Measurements from ENCODE around the gene TFAP2B.

The TFAP2B gene

DNA sequence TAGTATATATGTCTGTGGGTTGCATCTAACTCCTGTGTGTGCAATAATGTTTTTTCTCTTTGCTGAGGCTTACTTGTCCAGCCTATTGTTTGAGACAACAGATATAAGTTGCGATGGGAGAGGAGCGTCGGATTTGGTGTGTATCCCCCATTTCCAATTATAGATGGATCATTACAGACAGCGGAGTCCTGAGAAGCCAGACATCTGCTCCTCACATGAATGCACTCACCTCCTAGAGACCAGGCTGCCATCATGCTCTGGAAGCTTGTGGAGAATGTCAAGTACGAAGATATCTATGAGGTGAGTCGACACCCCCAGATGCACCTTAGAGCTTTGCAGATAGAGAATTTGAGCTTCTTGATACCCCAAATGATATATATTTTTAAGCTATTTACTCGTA is at the start of gene TFAP2B:
TSS of gene TFAP2B (plus strand) at position 199 of the 400 bp plus-strand sequence. CDS start at position 220, 21 bp downstream.
- DNase-seq: no peak

DNA sequence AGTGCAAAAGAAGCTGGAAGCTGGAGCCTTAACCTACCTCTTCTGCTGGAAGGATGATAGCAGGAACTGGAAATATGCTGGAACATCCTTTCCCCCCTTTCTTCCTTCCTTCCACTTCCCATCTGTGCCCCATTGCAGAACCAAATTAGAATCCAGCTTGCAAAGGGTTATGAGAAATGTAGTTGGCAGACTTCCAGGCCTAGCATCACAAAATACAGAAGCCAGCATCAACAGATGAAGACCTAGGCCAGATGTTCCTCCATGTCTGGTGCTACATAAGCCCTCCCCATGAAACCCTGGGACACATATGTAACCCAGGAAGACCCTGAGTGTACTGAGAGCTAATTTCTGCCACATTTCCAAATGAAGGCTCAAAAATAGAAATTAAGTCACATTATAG is 40.0 kb upstream of the TFAP2B start:
- DNase-seq: no peak

DNA sequence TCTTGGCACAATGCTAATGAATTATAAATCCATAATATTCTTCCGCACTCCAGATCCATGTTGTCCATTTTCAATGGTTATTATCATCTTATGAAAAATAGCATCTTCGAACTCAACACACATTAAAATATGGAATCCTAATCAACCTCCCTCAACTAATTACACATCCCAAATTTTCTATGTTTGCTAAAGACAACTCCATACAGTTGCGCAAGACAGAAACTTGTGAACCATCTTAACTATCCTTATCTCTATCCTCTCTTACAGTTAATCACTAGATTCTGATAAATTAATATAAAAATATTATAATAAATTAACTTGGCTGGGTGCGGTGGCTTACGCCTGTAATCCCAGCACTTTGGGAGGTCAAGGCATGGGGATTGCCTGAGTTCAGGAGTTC is 38.3 kb upstream of the TFAP2B start:
- DNase-seq: no peak

DNA sequence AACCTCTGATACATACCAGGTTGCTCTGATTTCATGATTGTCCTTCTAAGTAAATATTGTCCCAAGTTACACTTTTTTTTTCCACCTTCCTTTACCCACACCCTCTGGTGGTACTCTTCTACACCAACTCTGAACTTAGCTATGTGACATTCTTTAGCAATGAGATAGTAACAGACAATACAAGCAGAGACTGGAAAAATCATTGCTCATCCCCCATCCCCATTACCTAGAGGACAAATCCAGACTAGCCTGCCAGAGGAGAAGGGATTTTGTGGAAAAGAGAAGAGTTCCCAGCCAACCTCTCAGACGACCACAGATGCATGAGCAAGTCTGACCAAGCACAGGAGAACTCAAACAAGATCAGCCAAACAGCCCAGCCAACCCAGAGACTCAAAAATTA is 32.8 kb upstream of the TFAP2B start:
- no peak for DNase-seq

DNA sequence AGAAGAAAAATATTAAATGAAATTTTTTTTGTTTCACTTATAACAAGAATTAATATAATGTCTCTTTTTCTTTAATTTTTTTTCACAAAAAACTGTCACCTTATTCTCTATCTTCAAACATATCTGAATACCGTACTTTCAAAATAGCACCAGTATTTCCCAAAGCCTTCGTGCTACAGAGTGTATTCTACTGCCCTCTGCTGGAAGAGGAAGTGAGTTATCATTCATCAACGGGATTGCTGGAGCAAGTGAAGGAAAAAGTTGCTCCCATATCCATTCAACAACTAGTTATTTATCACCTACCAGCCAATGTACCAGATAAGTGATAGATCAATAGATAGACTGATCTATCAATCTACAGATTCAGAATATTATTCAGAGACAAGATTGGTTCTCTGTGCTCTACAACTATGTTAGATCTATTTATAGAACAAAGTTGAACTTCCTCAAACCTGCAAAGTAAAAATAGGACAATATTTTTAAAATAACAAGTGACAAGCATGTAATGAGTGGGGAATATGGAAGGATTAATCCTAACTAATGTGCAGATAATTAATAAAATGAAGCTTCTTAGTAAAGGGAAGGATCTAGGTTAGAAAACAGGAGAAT is 26.7 kb upstream of the TFAP2B start:
- DNase-seq: no peak

DNA sequence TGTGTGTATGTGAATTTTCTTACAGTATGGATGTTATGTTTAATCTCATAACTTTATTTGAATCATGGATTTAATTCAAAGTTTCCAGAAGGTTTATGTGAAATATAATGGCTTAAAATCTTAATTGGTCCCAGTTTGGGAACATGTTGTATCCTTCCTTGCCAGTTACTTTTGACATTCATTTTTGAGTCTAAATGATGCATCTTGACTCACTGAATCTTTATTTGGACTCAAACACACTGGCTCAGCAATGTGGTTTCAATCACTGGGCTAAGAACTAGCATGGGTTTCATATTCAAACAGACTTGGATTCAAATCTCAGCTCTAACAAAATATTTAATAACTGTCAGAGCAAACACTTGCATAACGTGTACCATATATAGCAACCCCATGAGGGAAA is 25.9 kb upstream of the TFAP2B start:
- no peak for DNase-seq

DNA sequence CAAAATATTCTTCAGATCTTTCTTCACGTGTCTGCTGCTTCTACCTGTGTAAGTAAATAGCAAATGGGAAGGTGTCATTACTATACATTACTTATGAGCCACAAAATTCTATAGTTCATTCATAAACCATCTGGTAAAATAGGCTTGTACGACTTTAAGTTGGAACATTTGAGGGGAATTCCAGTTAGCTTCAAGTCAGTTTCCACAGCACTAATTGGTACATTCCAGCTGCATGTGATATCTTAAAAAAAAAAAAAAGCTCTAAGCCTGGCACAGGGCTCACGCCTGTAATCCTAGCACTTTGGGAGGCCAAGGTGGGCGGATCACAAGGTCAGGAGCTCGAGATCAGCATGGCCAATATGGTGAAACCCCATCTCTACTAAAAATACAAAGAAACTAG is 23.1 kb upstream of the TFAP2B start:
- DNase-seq: no peak

DNA sequence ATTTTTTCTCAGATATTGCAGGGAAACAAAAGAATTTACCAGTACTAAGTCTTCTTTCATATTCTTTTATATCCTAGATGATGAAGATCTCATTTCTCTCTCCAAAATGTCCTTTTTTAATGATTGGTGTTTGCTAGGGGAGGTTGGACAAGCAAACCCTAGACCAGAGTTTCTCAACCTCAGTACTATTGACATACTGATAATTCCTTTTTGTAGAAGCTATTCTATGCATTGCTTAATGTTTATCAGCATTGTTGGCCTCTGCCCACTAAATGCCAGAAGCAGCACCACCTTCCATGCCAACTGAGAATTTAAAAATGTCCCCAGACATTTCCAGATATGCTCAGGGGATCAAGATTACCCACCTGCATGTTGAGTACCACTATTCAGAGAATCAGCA is 14.4 kb upstream of the TFAP2B start:
- no peak for DNase-seq

DNA sequence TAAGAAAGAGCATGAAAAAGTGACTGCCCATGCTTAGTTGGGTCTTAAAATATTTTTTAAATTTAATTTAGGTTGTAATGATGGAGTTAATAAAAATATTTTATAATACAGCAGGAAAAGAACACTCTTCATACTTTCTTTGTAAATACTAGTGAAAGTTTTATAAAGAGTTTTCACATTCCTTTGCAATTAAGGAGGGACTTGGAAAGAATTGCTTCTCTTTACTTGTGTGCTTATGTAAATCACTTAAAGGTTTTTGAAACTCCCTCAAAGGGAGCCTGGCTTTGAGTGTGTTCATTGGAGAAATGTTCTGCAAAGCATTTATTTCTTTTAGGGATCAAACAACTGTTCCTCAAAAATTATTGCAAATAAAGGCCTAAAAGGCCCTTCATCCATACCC is 11.6 kb upstream of the TFAP2B start:
- no peak for DNase-seq

DNA sequence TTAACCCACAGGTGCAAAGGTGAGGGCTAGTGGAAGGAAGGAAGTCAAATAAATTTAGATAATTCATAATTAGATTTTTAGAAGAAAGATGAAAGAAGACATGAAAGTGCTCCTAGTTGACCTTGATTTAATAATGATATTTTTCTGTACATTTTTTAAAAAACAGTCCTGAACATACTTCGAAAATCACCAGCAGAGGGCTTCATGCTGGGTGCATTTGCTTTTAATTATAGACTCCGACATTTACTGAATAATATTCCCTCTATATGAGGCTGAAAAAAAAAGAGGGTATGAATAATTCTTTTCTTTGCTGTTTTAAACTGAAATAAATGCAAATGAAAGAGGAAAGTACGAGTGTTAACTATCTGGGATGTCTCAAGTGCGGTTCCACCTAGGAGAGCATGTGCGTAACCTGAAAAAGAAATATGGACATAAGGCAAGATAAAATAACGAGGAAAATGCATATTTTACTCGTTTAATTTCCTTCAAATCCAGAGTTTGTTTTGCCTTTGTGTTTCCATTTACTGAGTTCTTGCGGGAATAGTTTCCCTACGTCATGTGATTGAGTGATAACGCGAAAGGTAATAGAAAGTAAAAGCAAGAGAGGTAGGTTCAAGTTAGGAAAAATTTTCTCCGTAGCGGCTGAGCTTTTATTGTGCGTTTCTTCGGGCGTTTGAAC is 3.1 kb upstream of the TFAP2B start:
- DNase-seq: no peak

DNA sequence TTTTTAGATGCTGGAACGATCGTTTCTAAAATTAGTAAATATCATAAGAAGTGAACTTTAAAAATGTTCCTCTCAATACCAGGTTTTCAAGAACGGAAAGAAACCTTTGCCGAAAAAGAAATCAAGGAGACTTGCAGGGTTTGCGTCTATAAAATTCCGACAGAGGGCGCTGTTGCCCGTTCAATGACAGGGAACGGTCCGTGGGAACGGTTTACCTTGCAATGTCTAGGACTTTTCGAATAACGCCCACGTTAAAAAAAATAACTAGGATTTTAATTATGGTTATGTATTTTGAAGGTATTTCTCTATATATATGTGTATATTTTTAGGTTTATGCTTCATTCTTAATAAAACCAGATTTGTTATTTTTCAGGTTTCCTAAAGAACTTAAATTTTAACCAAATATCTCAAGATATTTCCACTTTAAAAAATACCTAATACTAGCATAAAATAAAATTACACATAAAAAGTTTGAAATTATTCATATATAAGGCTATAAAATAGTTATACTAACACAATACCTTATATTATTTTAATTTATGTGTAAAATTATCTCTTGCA is 2.5 kb upstream of the TFAP2B start:
- DNase-seq: peak in 2 of 4 experiments; percentile 7 to 8

DNA sequence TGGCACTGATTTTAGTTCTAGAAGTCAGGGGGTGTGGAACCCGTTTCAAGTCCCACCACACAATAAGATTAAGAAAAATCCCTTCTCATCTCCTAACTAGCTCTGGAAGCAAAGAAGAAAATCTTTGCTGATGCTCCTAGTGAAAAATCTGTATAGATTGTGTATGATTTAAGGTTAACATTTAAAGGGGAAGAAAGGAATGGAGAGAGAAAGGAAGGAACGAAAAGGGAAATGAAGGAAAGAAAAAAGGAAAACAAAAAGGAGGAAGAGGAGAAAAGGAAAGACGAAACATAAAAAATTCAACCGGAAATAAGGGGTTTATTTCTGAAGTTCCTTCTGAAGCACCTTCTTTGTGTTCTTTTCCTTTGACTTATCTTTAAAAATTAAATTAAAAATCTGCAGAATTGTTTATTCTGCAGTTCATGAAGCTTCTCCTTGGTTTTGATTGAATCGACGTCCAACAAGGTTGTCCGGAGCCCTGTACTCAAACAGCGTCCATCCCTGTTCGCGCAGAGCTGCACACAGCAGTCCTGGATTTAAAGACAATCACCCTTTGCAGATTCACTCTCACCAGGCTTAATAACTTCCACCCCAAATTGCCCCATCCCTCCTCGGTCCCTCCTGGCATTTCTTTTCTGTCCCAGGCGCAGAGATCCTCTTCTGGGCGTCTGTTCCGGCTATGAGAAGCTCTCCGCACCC is 1.6 kb upstream of the TFAP2B start:
- DNase-seq: no peak

DNA sequence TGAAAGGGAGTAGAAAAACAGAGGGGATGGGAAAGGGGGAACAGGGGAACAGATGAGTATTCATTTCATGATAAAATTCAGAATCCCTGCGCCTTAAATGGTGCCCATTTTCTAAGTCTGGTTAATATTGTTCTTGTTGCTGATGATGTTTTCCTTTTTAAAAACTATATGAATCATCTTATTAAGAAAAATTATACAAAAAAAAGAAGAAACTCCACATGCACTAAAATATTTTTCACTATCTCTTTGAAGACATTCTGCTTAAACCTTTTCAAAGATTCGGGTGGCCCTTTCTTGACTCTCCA is 1.1 kb upstream of the TFAP2B start:
- no peak for DNase-seq

DNA sequence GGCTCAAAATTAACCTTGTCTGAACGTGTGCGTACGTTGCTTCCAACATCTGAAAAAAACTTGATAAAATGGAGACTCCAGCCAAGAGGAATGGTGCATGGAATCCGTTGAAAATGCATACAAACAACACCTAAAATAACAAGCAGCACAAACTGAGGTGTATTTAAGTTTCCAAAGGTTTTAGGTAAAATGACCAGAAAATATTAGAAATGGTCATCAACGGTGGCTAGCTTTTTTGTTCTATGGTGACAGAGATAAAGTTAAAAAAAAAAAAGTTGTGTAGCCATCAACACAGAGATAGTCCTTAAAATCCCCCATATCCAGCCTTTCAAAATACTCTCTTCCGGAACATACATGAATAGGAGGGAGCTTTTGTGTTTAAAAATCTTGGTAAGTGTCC is 651 bp upstream of the TFAP2B start:
- DNase-seq: no peak

DNA sequence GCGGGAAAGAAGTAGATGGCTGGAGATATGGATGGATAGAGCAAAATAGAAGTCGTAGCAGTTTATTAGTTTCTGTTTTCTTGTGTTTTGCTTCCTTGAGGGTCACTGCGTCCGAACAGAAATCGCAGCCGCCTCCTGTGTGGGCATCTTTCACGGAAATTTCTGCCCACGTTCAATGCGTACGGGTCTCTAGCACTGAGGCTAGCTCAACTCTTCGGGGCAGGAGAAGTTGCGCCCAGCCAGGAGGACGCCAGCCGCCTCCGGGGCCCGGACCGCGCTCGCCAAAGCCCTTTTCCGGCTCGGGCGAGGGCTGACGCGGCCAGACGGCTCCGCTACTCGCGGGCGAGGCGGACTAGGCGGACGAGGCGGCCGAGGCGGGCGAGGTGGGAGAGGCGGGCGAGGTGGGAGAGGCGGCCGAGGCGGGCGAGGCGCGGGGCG is 814 bp downstream of the TFAP2B start:
- DNase-seq: no peak

DNA sequence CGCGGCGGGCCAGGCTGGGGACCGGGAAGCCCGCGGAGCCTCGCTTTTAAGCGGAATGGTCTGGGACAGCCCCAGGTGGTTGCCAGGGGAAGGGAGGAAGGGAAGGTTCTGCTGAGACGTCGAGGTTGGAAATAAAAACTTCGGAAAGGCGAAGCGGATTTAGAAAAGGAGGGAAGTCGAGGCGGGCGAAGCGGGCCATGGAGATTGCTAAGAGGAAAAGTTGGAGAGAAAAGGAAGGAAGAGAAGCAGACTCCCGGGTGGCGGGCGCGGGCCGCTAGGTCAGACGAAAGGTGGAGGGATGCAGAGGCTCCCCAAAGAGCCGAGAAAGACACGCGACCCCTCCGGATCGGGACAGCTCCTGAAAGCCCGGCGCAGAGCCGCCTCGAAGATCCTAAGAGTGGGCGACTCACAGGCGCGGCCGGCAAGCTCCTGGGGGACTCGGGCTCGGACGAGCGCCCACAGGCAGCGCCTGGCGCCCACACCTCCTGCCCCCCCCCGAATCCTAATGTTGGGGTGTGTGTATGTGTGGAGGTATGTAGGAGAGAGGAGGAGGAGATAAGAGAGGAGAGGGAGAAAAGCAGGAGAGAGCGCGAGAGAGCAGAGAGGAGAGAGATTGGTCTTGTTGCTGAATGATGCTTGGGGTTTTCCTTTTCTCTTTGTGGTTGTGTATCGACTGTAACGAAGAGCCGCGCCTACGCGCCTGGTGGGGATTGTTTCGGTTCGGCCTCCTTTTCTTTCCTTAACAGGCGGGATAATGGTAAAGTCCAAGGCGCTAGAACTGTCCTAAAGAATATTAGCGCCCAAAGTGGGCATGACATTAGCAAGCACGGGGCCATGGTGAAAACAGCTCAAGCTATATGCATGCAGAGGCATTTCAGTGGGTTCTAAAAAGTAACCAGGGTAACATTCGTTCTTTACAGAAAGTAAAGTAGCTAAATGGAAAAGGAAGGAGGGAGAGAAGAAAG is 1.5 kb downstream of the TFAP2B start:
- no peak for DNase-seq

DNA sequence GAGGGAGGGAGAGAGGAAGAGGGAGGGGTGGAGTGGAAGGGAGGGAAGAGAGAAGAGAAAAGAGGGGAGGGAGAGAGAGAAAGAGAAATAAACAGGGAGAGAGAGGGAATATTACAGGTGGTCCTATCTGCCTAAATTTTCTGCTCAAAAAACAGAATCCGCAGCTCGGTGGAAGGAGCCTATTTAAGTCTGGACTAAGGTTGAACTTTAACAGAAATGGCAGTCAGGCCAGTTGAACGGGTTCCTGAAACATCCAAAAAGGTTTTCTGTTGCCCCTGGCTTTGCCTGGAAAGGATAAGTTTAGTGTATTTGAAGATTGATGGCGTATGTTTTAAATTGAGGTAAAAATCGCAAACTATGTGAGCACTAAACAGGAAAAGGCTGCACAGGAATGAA is 2.2 kb downstream of the TFAP2B start:
- no peak for DNase-seq

DNA sequence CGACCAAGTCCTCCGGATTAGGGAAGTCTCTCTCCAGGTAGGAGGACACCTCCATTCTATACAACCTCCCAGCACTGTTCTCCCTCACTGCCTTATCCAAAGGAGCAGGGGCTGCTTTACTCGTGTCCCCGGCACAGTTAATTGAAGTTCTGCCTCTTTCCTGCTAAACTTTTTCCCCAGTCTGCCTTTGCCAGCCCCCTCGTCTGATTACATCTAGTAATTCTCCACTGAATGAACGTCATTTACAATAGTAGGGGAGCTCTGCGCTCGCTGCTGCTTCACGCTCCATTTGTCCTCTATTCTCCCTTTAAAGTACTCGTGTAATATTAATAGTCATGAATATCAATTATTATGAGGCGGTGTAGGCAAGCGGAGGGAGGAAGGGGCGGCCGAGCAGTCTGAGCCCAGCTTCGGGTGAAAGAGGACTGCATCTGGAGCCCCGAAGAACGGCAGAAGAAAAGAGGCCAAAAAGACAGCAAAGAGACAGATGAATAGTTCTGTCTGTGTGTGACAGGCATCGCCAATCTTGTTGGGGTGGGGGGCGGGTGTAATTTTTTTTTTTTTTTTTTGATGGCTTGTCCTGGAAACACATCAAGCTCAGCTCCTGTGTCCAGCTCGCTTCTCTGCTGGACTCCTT is 2.9 kb downstream of the TFAP2B start:
- DNase-seq: no peak

DNA sequence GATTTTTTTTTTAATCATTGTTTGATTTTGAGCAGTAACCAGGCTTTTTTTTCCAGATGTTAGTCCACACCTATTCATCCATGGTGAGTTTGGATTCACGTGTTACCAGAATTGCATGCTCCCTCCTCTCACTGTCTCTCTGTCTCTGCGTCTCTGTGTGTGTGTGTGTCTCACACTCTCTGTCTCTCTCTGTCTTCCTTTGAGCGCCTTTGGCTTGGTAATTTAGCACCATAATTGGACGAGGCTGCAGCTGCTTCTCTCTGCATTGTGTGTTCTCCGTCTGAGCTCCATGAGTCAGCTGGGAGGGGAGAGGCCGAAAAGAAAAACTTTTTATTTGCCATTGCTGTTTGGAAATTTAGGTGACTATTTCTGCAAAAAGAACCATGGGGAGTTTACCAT is 3.4 kb downstream of the TFAP2B start:
- no peak for DNase-seq

DNA sequence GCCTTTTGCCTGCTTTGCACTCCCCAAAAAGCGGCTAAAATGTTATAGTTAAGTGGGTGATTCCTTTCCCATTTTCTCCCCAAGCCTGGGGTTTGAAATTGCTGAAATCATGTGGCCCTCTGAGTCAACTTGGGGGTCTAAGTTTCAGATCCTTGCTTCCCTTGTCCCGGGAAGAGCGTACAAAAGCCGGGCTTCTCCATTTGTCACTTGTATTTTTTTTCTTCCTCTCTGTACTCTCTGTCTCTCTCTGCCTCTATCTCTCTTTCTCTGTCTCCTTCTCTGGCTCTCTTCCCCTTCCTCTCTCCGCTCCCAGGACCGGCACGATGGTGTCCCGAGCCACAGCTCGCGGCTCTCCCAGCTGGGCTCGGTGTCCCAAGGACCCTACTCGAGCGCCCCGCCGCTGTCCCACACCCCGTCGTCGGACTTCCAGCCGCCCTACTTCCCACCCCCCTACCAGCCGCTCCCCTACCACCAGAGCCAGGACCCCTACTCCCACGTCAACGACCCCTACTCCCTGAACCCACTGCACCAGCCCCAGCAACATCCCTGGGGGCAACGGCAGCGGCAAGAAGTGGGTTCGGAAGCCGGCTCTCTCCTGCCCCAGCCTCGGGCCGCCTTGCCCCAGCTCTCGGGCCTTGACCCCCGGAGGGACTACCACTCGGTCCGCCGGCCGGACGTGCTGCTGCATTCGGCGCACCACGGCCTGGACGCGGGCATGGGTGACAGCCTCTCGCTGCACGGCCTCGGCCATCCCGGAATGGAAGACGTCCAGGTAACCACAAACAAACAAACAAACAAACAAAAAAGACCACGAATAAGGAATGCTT is 4.6 kb downstream of the TFAP2B start:
- no peak for DNase-seq

DNA sequence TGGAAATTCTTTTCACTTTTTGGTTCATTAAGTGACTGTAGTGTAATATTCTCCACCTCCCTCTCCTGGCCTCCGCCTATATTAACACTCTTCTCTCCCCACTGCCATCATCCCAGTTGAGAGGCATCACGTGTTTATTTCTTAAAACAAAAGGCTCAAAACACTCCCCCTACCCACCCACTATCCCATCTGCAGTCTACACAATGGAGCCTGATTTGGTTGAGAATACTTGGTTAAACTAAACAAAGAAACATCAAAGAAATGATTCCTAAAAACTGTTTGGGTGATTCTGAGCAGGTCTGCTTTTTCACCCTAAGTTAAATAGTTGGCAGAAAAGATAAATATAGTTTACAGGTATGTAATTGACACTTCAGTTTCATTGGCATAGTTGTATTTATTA is 5.9 kb downstream of the TFAP2B start:
- DNase-seq: no peak
